IPS-18c (cell line): ENCODE data around the gene KIF26A.
A peak's percentile ranks its signal among the peaks of the same experiment; 100 is the strongest.
"Not testable (repeated sequence)": the region's sequence is repeated elsewhere in the genome, so short reads cannot be mapped to it uniquely, and the experiment has no call there.

Experiments
- H3K4me3 ChIP-seq: 2 replicates; pipeline ENCODE4 v1.7.0; 2013; ENCODE audit warnings: low read depth, mild to moderate bottlenecking, low read length, moderate library complexity; ENCODE audit not compliant: insufficient read depth
- H3K9me3 ChIP-seq: one replicate; pipeline ENCODE4 v1.6.1; 2013; ENCODE audit warnings: mild to moderate bottlenecking, low read length, moderate library complexity; ENCODE audit not compliant: control insufficient read depth, insufficient read depth

KIF26A gene

DNA sequence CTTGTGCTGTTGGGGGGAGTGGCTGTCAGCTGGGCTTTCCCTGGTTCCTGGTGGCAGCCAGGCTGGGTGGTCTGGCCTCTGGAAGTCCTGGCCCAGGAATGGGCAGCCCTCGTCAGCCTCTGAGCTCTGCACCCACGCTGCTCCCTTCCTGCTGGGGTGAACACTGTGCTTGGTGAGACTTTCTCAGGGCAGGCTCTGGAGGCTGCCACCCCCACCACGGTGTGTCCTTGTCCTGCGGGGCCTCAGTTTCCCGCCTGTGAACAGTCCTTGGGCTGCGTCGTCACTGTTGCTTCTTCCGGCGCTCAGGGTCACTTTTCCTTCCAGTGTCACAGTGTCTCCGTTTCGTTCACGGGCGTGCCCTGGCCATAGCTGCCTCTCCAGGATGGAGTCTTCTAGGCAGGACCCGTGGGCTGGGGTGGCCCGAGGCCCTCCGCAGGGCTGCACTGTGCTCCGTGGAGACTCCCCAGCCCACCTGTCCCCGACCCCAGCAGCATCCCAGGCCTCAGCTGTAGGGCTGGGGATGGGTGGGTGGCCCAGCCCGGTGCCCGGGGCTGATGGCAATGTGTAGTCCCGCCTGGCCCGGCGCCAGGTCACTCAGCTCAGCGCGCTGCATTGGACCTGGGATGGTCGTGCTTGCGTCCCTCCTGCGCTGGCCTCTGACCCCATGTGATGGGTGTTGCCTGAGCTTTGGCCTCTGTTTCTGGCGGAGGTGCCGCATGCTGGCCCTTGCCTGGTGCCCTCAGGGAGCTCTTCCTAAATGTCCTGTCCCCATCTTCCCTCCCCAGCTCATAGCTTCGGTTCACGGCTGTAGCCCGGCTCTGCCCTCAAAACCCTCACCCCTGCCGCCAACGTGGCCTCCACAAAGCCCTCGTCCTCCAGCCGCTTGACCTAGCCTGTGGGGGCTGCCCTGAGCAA lies 6.8 kb downstream of the KIF26A start:
- Histone ChIP-seq H3K4me3 (no peak overlapping the region), H3K9me3 (peaks cover 3% of the 10 kb centered on the region)

DNA sequence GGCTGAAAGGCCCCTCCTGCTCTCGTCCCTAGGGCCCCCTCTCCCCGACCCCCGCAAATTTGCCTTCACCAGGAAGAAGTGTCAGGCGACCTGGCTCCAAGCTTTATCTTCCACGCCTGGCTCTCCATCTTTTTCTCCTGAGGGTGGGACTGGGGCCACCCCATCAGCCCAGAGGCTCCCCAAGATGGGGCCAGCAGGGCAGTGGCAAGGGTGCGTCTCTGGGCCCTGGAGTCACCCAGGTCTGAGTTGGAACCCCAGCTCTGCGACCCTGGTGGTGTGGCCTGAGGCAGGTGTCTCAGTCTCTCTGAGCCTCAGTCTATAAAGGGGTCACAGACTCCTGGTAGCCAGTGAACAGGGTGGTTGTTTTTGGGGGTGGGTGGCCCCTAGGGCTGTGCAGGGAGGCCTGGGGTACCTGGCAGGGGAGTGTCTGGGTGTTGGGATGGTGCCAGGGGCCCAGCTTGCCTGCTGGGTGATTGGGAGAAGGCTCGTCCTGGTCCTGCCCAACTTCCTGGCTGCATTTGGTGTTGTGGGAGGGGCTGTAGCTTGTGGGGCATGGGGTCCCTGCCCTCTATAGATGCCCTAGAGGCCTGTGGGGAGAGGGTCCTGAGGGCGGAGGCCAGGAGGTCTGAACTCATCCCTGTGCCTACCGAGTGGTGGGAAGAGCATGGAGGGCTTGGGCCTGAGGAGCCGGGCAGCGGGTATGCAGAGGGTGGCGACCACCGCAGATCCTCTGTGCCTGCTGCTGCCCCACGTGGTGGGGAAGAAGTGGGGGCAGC lies 7.6 kb downstream of the KIF26A start:
- peaks cover 3% of the 10 kb centered on the region for H3K9me3 ChIP-seq
- no peak overlapping the region for H3K4me3 ChIP-seq

DNA sequence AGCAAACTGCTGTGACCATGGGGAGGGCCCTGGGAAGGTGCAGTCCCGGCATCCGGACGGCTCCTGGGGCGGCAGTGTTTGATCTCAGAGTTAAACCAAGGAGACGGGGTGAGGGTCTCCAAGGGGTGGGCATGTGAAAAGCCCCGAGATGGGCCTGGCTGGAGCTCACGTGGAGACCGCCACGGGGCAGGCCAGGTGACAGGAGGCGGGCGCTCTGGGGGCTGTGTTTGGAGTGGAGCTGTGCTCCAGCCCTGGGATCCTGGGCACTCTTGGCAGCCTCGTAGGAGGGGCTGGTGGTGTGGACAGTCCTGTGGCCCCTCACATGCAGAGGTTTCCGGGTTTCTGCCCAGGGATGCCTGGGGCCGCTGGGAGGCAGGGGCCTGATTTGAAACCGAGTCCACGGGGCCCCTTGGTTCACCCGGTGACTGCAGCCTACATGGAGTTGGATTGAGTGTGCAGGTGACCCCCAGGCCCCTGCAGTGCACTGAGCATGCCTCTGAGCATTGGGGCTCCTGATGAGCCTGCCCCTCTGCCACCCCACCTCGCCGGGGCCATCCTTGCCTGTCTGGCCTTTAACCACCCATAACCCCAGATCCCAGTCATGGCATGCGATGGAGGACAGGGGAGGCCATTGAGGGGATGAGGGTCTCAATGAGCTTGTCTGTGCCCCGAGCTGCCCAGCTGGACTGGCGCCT lies 8.4 kb downstream of the KIF26A start:
- no peak overlapping the region for H3K4me3 ChIP-seq

DNA sequence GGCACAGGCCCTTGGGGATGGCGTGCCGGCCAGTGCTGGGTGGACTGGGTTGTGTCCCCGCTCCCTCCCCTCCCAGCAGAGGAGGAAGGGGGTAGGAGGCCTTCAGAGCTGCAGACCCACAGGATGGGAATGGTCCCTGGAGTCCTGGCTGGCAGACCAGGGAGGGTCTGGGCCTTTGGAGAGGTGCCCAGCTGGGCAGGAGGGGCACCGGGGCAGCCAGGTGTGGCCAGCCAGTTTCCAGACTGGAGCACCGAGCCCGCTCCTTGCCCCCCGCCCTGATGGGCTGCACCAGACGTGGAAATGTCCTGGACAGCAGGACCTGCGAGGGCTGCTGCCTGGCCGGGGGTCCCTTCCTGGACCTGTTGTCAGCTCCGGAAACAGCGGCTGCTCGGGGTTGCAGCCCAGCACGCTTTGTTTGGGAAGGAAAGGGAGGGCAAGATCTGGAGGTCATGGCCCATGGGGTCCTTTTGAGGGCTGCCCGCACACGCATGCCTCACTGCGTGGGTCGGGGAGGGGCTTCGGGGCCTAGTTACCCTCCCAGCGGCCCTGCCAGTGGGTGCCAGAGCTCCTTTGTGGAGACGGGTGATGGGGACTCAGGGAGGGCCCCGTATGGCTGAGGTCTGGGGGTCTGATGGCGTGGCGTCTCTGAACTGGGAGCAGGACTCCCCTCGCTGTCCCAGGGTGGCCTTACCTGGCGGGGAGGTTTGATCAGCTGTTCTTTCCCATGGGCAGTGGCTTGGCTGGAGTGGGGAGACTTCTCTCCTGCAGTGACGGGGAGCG lies 9.1 kb downstream of the KIF26A start:
- H3K9me3 ChIP-seq, result no peaks in the 10 kb centered on the region
- no peak overlapping the region for H3K4me3 ChIP-seq

More for the DNA sequence above, 8.4 kb downstream of the KIF26A start:
- H3K9me3 ChIP-seq, result peaks cover 3% of the 10 kb centered on the region

DNA sequence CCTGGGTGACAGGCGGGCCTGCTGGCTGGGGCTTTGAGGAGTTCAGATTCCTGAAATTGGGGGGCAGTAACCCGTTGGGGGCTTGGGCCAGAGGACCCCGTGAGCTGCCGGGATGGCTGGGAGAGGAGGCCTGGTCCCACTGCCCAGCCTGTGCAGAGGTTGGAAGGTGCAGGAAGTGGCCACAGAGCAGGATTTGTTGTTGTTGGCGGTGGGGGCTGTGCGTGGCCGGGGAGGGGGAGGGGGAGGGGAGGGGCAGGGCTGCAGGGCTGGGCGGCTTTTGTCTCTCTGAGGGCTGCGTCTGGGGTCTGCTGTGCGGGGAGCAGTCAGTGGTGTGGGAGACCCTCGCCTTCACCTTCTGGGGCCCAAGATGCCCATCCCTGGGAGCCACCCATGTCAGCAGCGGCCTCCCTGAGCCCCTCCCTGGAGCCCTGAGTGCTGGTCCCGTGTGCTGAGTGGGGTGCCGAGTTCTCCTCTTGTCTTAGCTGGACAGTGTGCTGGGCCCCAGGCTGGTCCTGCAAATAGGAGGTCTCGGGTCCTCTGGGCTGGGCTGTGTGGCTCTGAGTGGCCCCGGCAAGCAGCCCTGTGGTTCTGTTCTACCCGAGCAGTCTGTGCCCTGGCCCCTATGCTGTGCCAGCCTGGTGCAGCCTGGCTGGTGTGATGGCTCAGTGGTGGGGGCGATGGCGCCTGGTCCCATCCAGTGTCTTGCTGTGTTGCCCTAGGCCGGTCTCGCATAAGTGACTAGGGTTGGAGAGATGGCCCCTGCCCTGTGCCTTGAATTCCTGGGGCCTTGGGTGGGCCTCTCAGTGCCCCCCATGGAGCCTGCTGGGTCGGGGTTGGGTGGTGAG lies 10.3 kb downstream of the KIF26A start:
- no peaks in the 10 kb centered on the region for H3K9me3 ChIP-seq
- H3K4me3 ChIP-seq, result no peak overlapping the region

DNA sequence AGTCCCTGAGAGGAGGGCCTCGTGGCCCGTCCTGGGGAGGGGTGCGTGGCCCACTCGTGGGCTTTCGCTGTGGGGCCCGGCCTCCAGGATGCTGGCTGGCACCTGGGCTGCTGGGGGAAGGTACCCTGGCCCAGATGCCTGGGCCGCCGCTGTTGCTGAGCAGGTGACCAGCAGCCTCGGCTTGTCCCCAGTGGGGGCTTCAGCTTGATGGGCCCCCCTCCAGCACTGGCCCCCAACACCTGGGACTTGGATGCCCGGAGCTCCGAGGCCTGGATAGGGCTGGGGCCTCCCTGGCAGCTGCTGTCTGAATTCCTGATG lies 10.8 kb downstream of the KIF26A start:
- Histone ChIP-seq H3K9me3 (no peaks in the 10 kb centered on the region), H3K4me3 (0 out of 2 replicates have a peak overlapping the region, but pooled peaks have one; percentile 31)

DNA sequence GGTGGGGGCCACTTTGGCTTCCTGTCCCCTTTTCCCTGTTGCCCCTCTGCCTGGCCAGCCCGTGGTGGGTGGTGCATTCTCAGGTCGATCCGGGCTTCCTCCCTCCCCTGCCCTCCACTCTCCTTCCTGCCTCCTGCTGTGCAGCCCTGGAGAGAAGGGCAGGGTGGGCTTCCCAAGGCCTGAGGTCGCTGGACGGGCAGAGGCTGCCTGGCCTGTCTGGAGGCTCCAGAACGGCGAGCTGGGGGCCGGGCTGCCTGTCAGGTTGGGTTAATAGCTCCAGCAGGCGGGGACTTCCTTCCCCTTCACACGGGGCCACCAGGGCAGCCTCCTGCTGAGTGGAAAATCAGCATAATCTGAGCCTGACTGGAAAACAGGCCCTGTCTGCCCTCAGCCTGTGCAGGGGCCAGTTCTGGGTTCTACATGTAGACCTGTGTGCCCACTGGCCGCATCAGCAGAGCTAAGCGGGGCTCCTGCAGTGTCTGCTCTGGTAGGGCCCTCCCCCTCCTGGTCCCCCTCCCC lies 11.3 kb downstream of the KIF26A start:
- H3K4me3 ChIP-seq, result 0 out of 2 replicates have a peak overlapping the region, but pooled peaks have one; percentile 31

DNA sequence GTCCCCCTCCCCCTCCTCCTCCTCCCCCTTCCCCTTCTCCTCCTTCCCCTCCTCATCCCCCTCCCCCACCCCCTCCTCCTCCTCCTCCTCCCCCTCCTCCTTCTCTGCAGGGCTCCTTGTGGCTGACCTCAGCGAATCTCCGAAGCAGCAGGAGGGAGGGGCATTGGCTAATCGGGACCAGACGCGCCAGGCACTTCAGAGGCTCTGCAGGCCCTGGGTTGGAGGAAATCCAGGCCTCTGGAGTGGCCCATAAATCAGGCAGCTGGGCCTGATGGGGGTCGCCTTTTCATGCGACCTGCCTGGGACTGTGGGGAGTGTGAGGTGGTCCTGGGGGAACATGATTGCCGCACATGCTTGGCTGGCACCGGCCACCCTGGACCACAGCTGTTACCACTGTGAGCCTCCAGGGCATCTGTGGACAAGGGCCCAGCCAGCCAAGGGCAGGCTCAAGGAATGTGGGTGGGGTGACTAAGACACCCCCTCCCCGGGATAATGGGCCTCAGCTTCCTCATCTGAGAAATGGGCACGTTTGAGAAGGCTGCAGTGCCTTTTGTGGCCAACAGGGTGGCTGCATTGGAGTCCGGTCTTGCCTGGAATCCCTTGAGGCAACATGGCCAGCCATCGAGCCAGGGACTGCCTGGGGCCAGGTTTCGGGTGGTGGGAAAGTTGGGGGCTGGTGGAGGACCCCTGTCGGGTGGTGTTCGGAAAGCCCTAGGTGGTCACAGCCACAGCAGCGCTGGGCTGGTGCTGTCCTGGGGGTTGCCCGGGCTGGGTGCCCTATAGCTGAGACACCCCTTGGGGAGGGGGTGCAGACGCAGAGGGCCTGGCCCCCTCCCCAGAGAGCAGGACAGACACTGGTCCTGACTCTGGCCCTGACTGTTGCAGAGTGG lies 12.0 kb downstream of the KIF26A start:
- Histone ChIP-seq H3K9me3 (no peaks in the 10 kb centered on the region), H3K4me3 (peak overlapping the region; percentile 4; the same call in 1 of the 2 replicates)

More for the DNA sequence above, 11.3 kb downstream of the KIF26A start:
- H3K9me3 ChIP-seq, result no peaks in the 10 kb centered on the region

DNA sequence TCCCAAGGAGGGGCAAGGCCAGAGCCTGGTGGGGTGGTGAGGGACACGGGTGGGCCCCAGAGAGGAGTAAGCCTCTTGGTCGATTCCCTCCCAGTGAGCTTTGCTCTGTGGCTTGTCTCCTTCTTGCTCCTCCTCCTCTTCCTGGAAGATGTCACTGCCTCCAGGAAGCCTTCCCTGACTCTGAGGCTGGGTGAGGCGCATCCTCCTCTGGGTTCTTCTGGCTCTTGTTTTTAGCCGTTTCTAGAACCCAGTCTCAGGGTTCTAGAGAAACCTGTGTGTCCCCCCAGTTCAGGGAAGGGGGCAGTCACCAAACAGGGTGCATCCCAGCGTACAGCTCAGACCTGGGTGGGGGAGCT lies 12.6 kb downstream of the KIF26A start:
- Histone ChIP-seq H3K4me3 (no peak overlapping the region), H3K9me3 (no peaks in the 10 kb centered on the region)

DNA sequence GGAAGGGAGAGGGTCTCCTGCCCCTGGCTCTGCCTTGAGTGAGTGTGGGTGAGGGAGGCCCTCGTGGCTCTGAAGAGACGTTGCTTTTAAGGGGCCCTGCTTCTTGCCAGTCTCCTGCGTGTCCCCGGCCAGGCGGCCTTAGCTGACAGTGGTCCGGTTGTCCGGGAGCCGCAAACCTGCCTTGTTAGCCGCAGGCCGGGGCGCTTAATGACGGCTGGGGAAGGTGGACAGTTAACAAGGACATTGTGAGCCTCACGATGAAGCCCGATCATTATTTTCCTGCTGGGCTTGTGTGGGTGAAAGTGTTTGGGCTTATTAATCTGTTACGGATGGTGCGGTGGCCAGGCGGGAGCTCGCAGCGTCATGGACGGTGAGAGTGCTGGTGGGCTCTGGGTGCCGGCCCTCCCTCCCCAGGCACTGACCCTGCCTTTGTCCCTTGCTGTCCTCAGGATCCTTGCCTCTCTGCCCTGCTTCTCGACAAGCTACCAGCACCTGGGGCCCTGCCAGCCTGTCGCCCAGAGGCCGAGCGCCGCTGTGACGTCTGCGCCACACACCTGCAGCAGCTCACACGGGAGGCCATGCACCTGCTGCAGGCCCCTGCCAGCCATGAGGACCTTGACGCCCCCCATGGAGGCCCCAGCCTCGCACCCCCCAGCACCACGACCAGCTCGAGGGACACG lies 13.3 kb downstream of the KIF26A start:
- Histone ChIP-seq H3K4me3 (no peak overlapping the region), H3K9me3 (no peaks in the 10 kb centered on the region)

DNA sequence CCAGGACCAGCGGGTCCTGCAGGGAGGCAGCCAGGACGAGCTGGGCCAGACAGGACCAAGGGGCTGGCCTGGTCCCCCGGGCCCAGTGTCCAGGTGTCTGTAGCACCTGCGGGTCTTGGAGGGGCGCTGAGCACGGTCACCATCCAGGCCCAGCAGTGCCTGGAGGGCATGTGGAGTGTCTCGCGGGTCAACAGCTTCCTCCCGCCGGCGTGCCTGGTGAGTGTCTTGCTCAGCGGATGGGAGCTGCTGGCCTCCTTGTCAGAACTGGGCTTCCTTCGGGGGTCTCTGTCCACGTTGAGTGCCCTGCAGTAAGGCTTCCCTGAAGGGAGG lies 13.8 kb downstream of the KIF26A start:
- Histone ChIP-seq H3K9me3 (no peaks in the 10 kb centered on the region), H3K4me3 (no peak overlapping the region)

DNA sequence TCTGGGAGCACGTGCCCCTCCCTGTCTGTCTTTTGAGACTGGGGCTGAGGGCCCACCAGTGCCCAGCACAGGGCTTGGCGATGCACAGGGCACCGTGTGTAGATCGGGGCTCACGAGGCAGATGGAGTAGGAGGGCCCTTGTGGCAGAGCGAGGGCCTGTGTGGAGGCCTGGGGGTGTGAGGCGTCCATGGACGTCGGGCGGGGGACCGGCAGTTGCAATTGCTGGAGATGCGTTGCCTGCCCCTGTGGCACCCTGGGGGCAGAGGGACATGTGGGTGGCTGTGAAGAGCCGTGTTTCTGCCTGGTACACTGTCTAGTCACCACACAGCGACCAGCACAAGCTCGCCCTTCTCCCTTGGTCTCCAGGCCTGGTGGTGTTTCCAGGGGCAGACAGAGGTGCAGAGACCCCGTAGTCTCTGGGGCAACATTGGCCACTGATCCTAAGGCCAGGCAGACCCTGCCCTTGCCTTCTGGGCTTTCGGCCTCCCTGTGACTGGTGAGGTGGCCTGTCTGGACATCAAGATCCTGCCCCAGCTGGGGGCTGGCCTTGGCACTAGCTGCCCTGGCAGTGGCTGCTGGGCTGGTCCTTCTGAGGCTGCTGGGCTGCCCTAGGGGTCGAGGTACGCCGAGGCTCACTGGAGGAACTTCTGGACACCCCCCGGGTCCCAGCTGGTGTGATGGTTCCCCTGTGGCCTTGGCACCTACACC lies 14.5 kb downstream of the KIF26A start:
- Histone ChIP-seq H3K9me3 (no peaks in the 10 kb centered on the region), H3K4me3 (no peak overlapping the region)

DNA sequence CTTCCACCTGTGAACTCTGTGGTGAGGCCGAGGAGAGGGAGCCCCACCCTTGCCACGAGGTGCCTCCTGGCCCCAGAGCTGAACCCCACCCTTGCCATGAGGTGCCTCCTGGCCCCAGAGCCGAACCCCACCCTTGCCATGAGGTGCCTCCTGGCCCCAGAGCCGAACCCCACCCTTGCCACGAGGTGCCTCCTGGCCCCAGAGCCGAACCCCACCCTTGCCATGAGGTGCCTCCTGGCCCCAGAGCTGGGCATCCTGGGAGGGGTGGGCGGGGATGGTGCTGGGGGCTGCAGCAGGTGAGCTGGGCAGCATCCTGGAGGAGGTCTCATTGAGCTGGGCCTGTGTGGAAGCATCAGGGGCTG lies 15.0 kb downstream of the KIF26A start:
- H3K9me3 ChIP-seq, H3K4me3 ChIP-seq: not testable (repeated sequence)

DNA sequence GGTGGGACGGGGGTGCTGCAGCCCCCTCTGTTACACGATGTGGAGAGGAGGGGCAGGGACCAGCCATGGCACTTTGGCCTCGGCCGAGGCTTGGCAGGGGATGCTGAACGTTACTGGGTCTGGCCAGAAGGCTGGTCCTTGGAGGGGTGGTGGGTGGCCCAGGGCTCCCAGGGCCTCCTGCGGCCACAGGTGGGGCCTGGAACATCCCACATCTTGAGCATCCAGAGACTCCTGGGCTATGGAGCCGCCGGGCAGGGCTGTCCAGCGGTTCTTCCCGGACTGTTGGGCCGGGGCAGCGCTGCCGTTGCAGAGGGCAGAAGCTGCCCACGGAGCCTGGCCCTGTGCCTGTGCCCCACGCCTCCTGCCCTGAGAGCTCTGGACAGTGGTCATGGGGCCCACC lies 15.9 kb downstream of the KIF26A start:
- no peaks in the 10 kb centered on the region for H3K9me3 ChIP-seq
- H3K4me3 ChIP-seq, result no peak overlapping the region
